GM23248 (cell line): ENCODE measurements around the gene CDC42EP3.

Experiments used
- EZH2 ChIP-seq: fragments of 200-600 bp; sonication (generic); IDR thresholded peaks from 2 replicates; pipeline ENCODE4 v1.6.1; 2018; ENCODE audit warnings: antibody characterized with exemption, mild to moderate bottlenecking; ENCODE audit not compliant: insufficient read depth, poor library complexity, severe bottlenecking
- EZH2phosphoT487 ChIP-seq: fragments of 200-600 bp; sonication (generic); IDR thresholded peaks from 2 replicates; pipeline ENCODE4 v1.6.1; 2018; ENCODE audit warnings: antibody characterized with exemption, moderate library complexity, mild to moderate bottlenecking, low read depth; ENCODE audit not compliant: insufficient read depth

DNA sequence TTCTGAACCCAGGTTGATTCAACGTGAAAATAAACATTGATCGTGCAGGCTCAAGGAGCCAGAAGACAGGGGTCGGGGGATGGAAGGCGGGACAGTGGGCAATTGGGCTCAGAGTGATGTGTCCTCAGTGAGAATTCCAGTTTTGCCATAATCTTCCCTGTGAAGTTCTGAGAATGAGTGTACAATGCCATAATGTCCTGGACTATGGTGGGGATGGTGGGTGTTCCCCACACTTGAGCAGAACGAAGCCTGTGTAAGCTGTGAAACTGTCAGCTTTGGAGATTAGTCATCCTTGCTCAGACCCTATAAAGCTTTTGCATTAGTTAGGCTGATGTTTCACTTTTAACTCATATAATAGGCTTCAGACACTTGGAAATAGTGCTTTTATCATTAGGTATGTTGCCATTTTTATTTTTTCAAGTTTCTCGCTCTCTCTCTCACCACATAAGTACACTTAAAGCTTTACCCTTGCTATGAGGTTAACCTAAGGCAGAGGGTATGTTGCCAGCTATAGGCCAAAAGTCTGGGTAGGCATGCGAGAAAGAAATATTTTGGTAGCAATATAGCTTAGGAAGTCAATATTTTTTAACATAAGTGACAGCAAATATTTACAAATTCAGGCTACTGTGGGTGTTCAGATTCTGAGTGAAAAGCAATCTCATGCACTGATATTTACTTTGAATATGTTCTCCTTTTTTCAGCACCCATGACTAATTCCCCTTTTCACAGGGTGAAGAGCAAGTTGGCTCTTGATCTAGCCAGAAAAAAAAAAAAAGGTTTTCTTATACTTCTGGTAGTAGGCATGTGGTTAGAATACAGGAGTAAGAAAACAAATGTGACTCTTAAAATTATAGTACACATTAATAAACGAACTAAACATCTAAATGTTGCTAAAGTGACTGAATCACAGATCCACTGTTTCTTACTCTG, 47.2 kb downstream of the CDC42EP3 start:
- TF ChIP-seq EZH2 (no peak), EZH2phosphoT487 (no peak)
